Fibroblast of skin of back (primary cell): Measurements from ENCODE around the gene TRIM26.
A peak's percentile ranks its signal among the peaks of the same experiment; 100 is the strongest.

ENCODE experiments used
- DNase-seq: peaks from one replicate; pipeline ENCODE4 v3.0.0-alpha.2; 2013

Gene TRIM26

GRCh38 chr6:30207619-30208295 lies 5.4 kb downstream of the TRIM26 start:
- peak; percentile 45 for DNase-seq

GRCh38 chr6:30206799-30207618 lies 6.2 kb downstream of the TRIM26 start:
- no peak for DNase-seq

- peak; percentile 26 for DNase-seq
Observed at GRCh38 chr6:30206152-30206551, 7.1 kb downstream of the TRIM26 start.

- no peak for DNase-seq
Observed at GRCh38 chr6:30204116-30204515, 9.1 kb downstream of the TRIM26 start.

GRCh38 chr6:30202366-30202765 lies 10.8 kb downstream of the TRIM26 start:
- DNase-seq, result no peak

GRCh38 chr6:30200551-30201281 lies 12.5 kb downstream of the TRIM26 start:
- no peak for DNase-seq

GRCh38 chr6:30198166-30199084 lies 14.8 kb downstream of the TRIM26 start:
- no peak for DNase-seq

GRCh38 chr6:30196376-30196775 lies 16.8 kb downstream of the TRIM26 start:
- no peak for DNase-seq

GRCh38 chr6:30195951-30196350 lies 17.3 kb downstream of the TRIM26 start:
- no peak for DNase-seq

GRCh38 chr6:30194797-30195690 lies 18.2 kb downstream of the TRIM26 start:
- no peak for DNase-seq

- no peak for DNase-seq
Observed at GRCh38 chr6:30192076-30192475, 21.1 kb downstream of the TRIM26 start.

- no peak for DNase-seq
Observed at GRCh38 chr6:30188541-30188940, 24.7 kb downstream of the TRIM26 start.

GRCh38 chr6:30185846-30186484 lies 27.2 kb downstream of the TRIM26 start:
- DNase-seq, result no peak

- no peak for DNase-seq
Observed at GRCh38 chr6:30184417-30185031, 28.7 kb downstream of the TRIM26 start.

- DNase-seq, result no peak
Observed at GRCh38 chr6:30180145-30180544, 33.1 kb downstream of the TRIM26 start.

GRCh38 chr6:30178837-30179236 lies 34.4 kb downstream of the TRIM26 start:
- DNase-seq, result no peak

- DNase-seq, result no peak
Observed at GRCh38 chr6:30175765-30176164, 37.4 kb downstream of the TRIM26 start.

GRCh38 chr6:30172681-30173080 lies 40.5 kb downstream of the TRIM26 start:
- DNase-seq, result no peak

- DNase-seq, result no peak
Observed at GRCh38 chr6:30171677-30172471, 41.3 kb downstream of the TRIM26 start.
